Measurements from ENCODE around the gene SLC8A3.

GRCh38 chr14:70171726-70172125, 17.0 kb downstream of the SLC8A3 start:
- TF ChIP-seq CTCF (IDR thresholded peaks at IDR 0.05) (no peak), POLR2A (IDR thresholded peaks at IDR 0.05) (no peak)

Measured in uterus (tissue), 2 donors.